Tibial nerve (tissue), 4 donors: ENCODE results near the gene ELMO1. TPM values are rescaled to one million over a fixed set of nuclear protein-coding genes. Genes with fewer than 3 reads are reported as not detected.

Experiments used
- DNase-seq, 2 donors: peaks; one replicate each; pipeline ENCODE4 v3.0.0-alpha.2; 2019; ENCODE audit warnings: low spot score in 2 of 2
- H3K27ac ChIP-seq, 4 donors: fragments of 200-600 bp; sonication (generic) in 3 of 4; one replicate each; pipeline ENCODE4 v1.5.1; 2017 to 2019; ENCODE audit warnings: mild to moderate bottlenecking in 1 of 4
- H3K27me3 ChIP-seq, 2 donors: fragments of 200-600 bp; sonication (generic) in 1 of 2; one replicate each; pipeline versions ENCODE4 v1.5.1 to v1.6.0; 2017 to 2019
- H3K36me3 ChIP-seq, 3 donors: fragments of 200-600 bp; sonication (generic); one replicate each; pipeline ENCODE4 v1.5.1; 2018 to 2019
- H3K4me1 ChIP-seq, 4 donors: fragments of 200-600 bp; sonication (generic) in 3 of 4; one replicate each; pipeline ENCODE4 v1.5.1; 2017 to 2019
- H3K4me3 ChIP-seq, 4 donors: fragments of 200-600 bp; sonication (generic) in 3 of 4; one replicate each; pipeline ENCODE4 v1.5.1; 2017 to 2019; ENCODE audit warnings: mild to moderate bottlenecking in 1 of 4, moderate library complexity in 1 of 4
- H3K9me3 ChIP-seq, 4 donors: fragments of 200-600 bp; sonication (generic) in 3 of 4; one replicate each; pipeline ENCODE4 v1.5.1; 2017 to 2019
- EP300 ChIP-seq, 2 donors: sonication (generic); formaldehyde crosslinking; IDR thresholded peaks; one replicate each; pipeline ENCODE4 v1.6.1; 2017; ENCODE audit warnings: antibody characterized with exemption in 2 of 2, mild to moderate bottlenecking in 1 of 2
- POLR2A ChIP-seq, 2 donors: fragments of 450-650 bp; IDR thresholded peaks; one replicate each; pipeline ENCODE4 v1.6.1; 2017; ENCODE audit warnings: antibody characterized with exemption in 2 of 2, mild to moderate bottlenecking in 2 of 2, moderate library complexity in 2 of 2
- WGBS, 2 donors: methylation state at CpG; one replicate each; pipeline ENCODE4 v1.1.5; 2018; 5-methylcytosine and 5-hydroxymethylcytosine counted together
- total RNA-seq, 4 donors: library from RNA; depleted of rRNA; stranded (reverse); fragments of >200 nt; gene quantifications; one replicate each; pipeline ENCODE4 v1.1.0, GENCODE V29; 2016
- TF ChIP-seq, protein P1 (sequence below), 5 experiments: fragments of 200-600 bp in 3 of 5; fragments of 450-650 bp in 2 of 5; sonication (generic) in 3 of 5; IDR thresholded peaks; one replicate each; pipeline ENCODE4 v1.5.1; 2016 to 2019; ENCODE audit warnings: antibody characterized with exemption in 5 of 5, mild to moderate bottlenecking in 3 of 5, moderate library complexity in 2 of 5

Gene ELMO1
- total RNA-seq, 4 donors from 2014 or later, result 196 to 328 (median 268) TPM

DNA sequence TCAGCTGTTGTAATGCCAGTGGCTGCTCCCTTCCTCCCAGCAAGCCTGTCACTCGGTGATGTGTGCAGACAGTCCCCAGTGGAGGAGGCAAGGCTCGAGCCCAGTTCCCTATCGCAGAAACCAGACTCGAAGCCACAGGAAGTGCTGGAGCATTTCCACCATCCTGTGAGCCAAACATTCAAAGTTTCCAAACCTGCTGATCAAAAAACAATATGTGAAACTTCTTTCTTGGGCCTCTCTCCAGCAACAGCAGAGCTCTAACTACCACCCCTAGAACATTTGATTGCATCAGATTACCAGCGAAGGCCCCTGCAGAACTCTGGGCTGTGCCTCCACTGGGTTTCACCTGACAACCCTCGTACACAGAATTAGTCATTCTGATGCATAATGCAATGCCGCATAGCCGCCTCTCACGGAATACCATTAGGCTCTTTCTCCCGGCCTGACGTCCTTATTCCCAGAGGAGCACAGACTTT lies 94.0 kb downstream of the ELMO1 start:
- Histone ChIP-seq H3K27ac (peak overlapping the region; percentile 61 to 90 (median 80)), H3K9me3 (no peaks in the 10 kb centered on the region), H3K36me3 (no peaks in the 10 kb centered on the region), H3K4me1 (peaks cover 0 to 86% (median 24%) of the 10 kb centered on the region in 4 donors), H3K27me3 (no peaks in the 10 kb centered on the region), H3K4me3 (no peak overlapping the region)
- DNase-seq, result peak; percentile 73 to 89
- 14 to 23% methylated on average over 11 of the region's 11 CpGs for WGBS, 2 donors
- TF ChIP-seq POLR2A (IDR thresholded peaks at IDR 0.05), result no peak
- TF ChIP-seq, protein P1, sequence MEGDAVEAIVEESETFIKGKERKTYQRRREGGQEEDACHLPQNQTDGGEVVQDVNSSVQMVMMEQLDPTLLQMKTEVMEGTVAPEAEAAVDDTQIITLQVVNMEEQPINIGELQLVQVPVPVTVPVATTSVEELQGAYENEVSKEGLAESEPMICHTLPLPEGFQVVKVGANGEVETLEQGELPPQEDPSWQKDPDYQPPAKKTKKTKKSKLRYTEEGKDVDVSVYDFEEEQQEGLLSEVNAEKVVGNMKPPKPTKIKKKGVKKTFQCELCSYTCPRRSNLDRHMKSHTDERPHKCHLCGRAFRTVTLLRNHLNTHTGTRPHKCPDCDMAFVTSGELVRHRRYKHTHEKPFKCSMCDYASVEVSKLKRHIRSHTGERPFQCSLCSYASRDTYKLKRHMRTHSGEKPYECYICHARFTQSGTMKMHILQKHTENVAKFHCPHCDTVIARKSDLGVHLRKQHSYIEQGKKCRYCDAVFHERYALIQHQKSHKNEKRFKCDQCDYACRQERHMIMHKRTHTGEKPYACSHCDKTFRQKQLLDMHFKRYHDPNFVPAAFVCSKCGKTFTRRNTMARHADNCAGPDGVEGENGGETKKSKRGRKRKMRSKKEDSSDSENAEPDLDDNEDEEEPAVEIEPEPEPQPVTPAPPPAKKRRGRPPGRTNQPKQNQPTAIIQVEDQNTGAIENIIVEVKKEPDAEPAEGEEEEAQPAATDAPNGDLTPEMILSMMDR (IDR thresholded peaks at IDR 0.05), result peak in 1 of 5 experiments; percentile 10
- TF ChIP-seq EP300 (IDR thresholded peaks at IDR 0.05), result peak; percentile 70 to 96

- DNase-seq, result no peak
- WGBS, 2 donors, result 52 to 63% methylated on average over 5 of the region's 5 CpGs
- H3K9me3 ChIP-seq, result no peaks in the 10 kb centered on the region
- no peak overlapping the region for H3K4me3 ChIP-seq
- peaks cover 0 to 83% (median 24%) of the 10 kb centered on the region in 4 donors for H3K4me1 ChIP-seq
- peak overlapping the region; percentile 61 to 90 (median 80) for H3K27ac ChIP-seq
- no peaks in the 10 kb centered on the region for H3K36me3 ChIP-seq
- no peak for TF ChIP-seq POLR2A (IDR thresholded peaks at IDR 0.05)
- TF ChIP-seq, protein P1 (IDR thresholded peaks at IDR 0.05), result no peak
- no peak for TF ChIP-seq EP300 (IDR thresholded peaks at IDR 0.05)
- no peaks in the 10 kb centered on the region for H3K27me3 ChIP-seq
Observed at GRCh38 chr7:37353949-37354655, 94.6 kb downstream of the ELMO1 start.

GRCh38 chr7:37352974-37353948 lies 95.4 kb downstream of the ELMO1 start:
- H3K4me3 ChIP-seq, result peak overlapping the region in 2 of 4 donors; percentile 31 to 41
- H3K4me1 ChIP-seq, result peaks cover 0 to 78% (median 24%) of the 10 kb centered on the region in 4 donors
- TF ChIP-seq, protein P1 (IDR thresholded peaks at IDR 0.05), result peak in 3 of 5 experiments; percentile 20 to 48 (median 35)
- TF ChIP-seq POLR2A (IDR thresholded peaks at IDR 0.05) (no peak), EP300 (IDR thresholded peaks at IDR 0.05) (no peak)
- H3K36me3 ChIP-seq, result no peaks in the 10 kb centered on the region
- peak overlapping the region; percentile 23 to 90 (median 80) for H3K27ac ChIP-seq
- H3K9me3 ChIP-seq, result no peaks in the 10 kb centered on the region
- no peak for DNase-seq
- no peaks in the 10 kb centered on the region for H3K27me3 ChIP-seq
- WGBS, 2 donors, result 84 to 89% methylated on average over 32 of the region's 32 CpGs

GRCh38 chr7:37352251-37352880 lies 96.3 kb downstream of the ELMO1 start:
- DNase-seq, result no peak
- H3K9me3 ChIP-seq, result no peaks in the 10 kb centered on the region
- H3K4me1 ChIP-seq, result peaks cover 0 to 73% (median 24%) of the 10 kb centered on the region in 4 donors
- H3K27me3 ChIP-seq, result no peaks in the 10 kb centered on the region
- H3K27ac ChIP-seq, result peak overlapping the region in 3 of 4 donors; percentile 71 to 90 (median 88)
- no peak for TF ChIP-seq POLR2A (IDR thresholded peaks at IDR 0.05)
- TF ChIP-seq, protein P1 (IDR thresholded peaks at IDR 0.05), result no peak
- TF ChIP-seq EP300 (IDR thresholded peaks at IDR 0.05), result no peak
- no peaks in the 10 kb centered on the region for H3K36me3 ChIP-seq
- 71% methylated on average over 13 of the region's 13 CpGs for whole genome bisulfite sequencing, 2 donors
- peak overlapping the region in 2 of 4 donors; percentile 31 to 41 for H3K4me3 ChIP-seq
